Gastroesophageal sphincter (tissue), 3 donors: Measurements from ENCODE around the gene KMT5C.

ENCODE experiments used
- POLR2A ChIP-seq, 2 donors: fragments of 450-650 bp; IDR thresholded peaks; one replicate each; pipeline ENCODE4 v1.6.1; 2017; ENCODE audit warnings: antibody characterized with exemption in 2 of 2, mild to moderate bottlenecking in 2 of 2, moderate library complexity in 1 of 2
- TF ChIP-seq, protein P1 (sequence below), 4 experiments: fragments of 200-600 bp in 2 of 4; fragments of 450-650 bp in 2 of 4; sonication (generic) in 1 of 4; IDR thresholded peaks; one replicate each; pipeline ENCODE4 v1.5.1; 2017 to 2019; ENCODE audit warnings: antibody characterized with exemption in 4 of 4, mild to moderate bottlenecking in 2 of 4, moderate library complexity in 2 of 4

- TF ChIP-seq, protein P1, sequence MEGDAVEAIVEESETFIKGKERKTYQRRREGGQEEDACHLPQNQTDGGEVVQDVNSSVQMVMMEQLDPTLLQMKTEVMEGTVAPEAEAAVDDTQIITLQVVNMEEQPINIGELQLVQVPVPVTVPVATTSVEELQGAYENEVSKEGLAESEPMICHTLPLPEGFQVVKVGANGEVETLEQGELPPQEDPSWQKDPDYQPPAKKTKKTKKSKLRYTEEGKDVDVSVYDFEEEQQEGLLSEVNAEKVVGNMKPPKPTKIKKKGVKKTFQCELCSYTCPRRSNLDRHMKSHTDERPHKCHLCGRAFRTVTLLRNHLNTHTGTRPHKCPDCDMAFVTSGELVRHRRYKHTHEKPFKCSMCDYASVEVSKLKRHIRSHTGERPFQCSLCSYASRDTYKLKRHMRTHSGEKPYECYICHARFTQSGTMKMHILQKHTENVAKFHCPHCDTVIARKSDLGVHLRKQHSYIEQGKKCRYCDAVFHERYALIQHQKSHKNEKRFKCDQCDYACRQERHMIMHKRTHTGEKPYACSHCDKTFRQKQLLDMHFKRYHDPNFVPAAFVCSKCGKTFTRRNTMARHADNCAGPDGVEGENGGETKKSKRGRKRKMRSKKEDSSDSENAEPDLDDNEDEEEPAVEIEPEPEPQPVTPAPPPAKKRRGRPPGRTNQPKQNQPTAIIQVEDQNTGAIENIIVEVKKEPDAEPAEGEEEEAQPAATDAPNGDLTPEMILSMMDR (IDR thresholded peaks at IDR 0.05), result no peak
- no peak for TF ChIP-seq POLR2A (IDR thresholded peaks at IDR 0.05)
Measured at GRCh38 chr19:55306712-55307111, 33.0 kb upstream of the KMT5C start.
